HCT116 (cell line): ENCODE measurements around the gene BMP7.

Experiments used
- CEBPB ChIP-seq: IDR thresholded peaks from 2 replicates; pipeline ENCODE4 v1.6.1; 2012; ENCODE audit warnings: low read depth
- CTCF ChIP-seq, 3 experiments: fragments of 200-600 bp in 1 of 3; sonication (generic) in 1 of 3; IDR thresholded peaks in 2 of 3; conservative IDR thresholded peaks in 1 of 3; 2 replicates each; pipeline ENCODE4 v1.5.1; 2012 to 2017; ENCODE audit warnings: low read depth in 2 of 3, low read length in 2 of 3, antibody characterized with exemption in 1 of 3, borderline replicate concordance in 1 of 3, control low read depth in 1 of 3, mild to moderate bottlenecking in 1 of 3, mixed read lengths in 1 of 3, mixed run types in 1 of 3, moderate library complexity in 1 of 3; ENCODE audit not compliant: insufficient read depth in 1 of 3
- EGR1 ChIP-seq: IDR thresholded peaks from 2 replicates; pipeline ENCODE4 v1.6.1; 2012; ENCODE audit warnings: low read depth
- JUND ChIP-seq: IDR thresholded peaks from 2 replicates; pipeline ENCODE4 v1.6.1; 2012
- POLR2A ChIP-seq: IDR thresholded peaks from 2 replicates; pipeline ENCODE4 v1.7.0; 2011; ENCODE audit warnings: borderline replicate concordance; ENCODE audit not compliant: insufficient read depth, insufficient read length; ENCODE audit errors: extremely low read depth
- POLR2AphosphoS5 ChIP-seq: IDR thresholded peaks from 2 replicates; pipeline ENCODE4 v1.6.1; 2011; ENCODE audit warnings: mild to moderate bottlenecking, low read depth, low read length, moderate library complexity
- YY1 ChIP-seq: IDR thresholded peaks from 2 replicates; pipeline ENCODE4 v1.6.1; 2011; ENCODE audit warnings: low read length, low read depth, moderate library complexity, mild to moderate bottlenecking; ENCODE audit not compliant: insufficient replicate concordance; ENCODE audit errors: extremely low read depth

DNA sequence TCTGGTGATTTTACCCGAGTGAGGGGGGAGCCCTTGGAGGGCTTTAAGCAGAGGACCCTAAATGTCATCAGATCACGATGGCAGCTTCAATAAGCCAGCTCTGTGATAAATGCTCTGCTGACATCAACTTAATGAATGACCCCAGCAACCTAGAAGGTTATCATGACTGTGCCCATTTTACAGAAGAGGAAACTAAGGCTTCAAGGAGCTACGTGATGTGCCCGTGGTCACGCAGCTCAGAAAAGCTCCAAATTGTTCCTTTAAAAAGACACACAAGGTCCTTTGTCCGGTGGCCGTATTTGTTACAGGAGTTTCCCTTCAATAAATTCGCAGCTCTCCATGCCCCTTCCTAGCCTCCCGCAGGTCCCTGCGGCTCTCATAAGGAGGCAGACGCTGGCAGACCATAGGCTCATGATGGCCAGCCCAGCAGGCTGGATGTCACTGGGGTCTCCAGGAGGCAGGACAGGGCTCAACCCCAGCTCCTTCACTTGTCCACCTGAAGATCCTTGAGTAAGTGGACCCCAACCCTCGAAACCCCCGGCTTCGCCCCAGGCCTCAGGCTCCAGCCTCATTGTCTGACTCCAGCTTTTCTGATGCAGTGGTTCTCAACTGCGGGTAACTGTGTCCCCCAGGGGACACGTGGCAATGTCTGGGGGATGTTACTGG lies 106.4 kb downstream of the BMP7 start:
- TF ChIP-seq YY1: no peak
- TF ChIP-seq CTCF (IDR thresholded peaks at IDR 0.05 in 2 of 3, conservative IDR thresholded peaks at IDR 0.05 in 1 of 3; ENCODE audit: borderline replicate concordance in 1 of 3, insufficient read depth in 1 of 3, low read depth in 2 of 3, low read length in 2 of 3): no peak
- no peak for TF ChIP-seq POLR2A
- TF ChIP-seq POLR2AphosphoS5: no peak
- no peak for TF ChIP-seq JUND
- no peak for TF ChIP-seq CEBPB
- no peak for TF ChIP-seq EGR1
